ENCODE measurements around the gene FAAP100. TPM values are rescaled to one million over a fixed set of nuclear protein-coding genes. Genes with fewer than 3 reads are reported as not detected.

FAAP100 gene
- polyA plus RNA-seq, 1 of the 3 experiments (the other 2 are of a cell fraction): 18.9 TPM

DNA sequence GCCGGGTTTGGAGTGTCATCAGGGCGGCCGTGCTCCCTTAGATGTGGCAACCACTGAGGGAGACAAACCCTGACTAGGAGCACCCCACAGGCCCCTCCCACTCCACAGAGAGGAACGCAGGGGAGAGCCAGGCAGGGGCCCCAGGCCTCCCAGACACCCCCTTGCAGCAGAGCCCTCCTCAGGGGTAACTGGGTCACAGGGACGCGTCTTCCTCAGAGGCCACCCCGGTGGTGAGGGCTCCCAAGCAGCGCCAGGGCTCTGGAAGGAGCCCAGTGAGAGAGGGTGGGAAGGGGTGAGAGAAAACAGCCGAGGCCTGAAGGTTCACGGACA, 12.6 kb downstream of the FAAP100 start (continued):
- TF ChIP-seq REST (IDR thresholded peaks at IDR 0.05; ENCODE audit: low read depth, low read length): no peak
- no peak for TF ChIP-seq EZH2phosphoT487 (IDR thresholded peaks at IDR 0.05; ENCODE audit: borderline replicate concordance, low read depth)
- TF ChIP-seq MEF2A (IDR thresholded peaks at IDR 0.05; ENCODE audit: borderline replicate concordance, low read depth): no peak

DNA sequence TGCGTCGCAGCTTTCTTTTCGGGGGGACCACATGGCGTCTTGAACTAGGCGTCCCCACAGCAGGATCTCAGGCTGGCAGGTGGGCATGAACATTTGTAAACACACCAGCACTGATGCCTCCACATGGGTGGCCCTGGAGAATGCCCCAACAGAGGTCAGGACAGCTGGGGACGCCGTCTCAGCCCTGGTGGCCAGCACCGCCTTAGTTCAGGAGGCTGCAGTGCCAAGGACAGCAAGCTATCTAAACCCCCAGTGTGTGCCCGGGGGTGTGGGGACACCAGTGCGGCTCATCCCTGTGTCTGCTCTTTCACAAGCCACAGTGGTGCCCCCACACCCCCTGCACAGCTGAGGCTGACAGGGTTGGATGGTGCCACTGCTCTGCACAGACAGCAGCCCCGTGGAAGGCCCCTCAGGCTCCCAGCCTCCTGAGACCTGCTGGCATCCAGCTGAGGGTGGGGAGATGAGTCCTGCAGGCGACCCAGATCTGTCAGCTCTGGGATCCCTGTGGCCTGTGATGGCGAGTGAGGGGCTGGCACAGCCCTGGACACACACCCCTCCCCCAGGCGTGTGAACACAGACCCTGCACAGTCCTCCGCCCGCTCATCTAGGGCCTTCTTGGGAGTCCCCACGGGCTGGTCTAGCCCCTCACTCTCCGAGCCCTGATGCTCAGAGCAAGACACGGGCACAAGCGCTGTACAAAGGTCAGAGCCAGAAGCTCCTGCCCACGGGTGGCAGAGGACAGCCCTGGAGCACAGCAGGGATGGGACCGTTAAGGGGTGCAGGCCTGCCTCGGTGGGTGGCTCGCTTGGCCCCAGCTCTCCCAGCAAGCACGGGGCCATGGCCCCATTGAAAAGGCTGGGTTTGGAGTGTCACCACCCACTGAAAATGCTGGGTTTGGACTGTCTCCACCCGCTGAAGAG, 13.2 kb downstream of the FAAP100 start:
- Histone ChIP-seq H3K9me2 (no peaks in the 10 kb centered on the region), H4K20me1 (ENCODE audit: insufficient read depth) (peaks cover 9% of the 10 kb centered on the region; the same call in 1 of the 2 replicates), H3K9ac (no peak overlapping the region), H3F3A (replicated peaks; ENCODE audit: insufficient read depth) (peaks cover 11% of the 10 kb centered on the region), H3K27me3 (ENCODE audit: insufficient read depth) (no peaks in the 10 kb centered on the region), H3K4me1 (ENCODE audit: control insufficient read depth in 1 of 2, insufficient read depth in 2 of 2, low read depth in 1 of 2, low read length in 1 of 2) (peaks cover 0 to 30% of the 10 kb centered on the region in 2 experiments; a peak in 1 of 4 replicates), H3K79me2 (ENCODE audit: insufficient read depth) (no peaks in the 10 kb centered on the region), H3K4me3 (ENCODE audit: low read depth in 2 of 2, low read length in 1 of 2) (no peak overlapping the region), H3K4me2 (no peak overlapping the region), H3K9me3 (no peaks in the 10 kb centered on the region), H3K36me3 (replicated peaks in 1 of 2; ENCODE audit: control insufficient read depth in 1 of 2, insufficient read depth in 2 of 2, low read length in 1 of 2) (peaks cover 8 to 35% of the 10 kb centered on the region in 2 experiments), H3K27ac (ENCODE audit: low read depth in 2 of 2, low read length in 1 of 2) (no peak overlapping the region), H2AFZ (ENCODE audit: low read depth) (no peak overlapping the region)
- TF ChIP-seq, protein P1, sequence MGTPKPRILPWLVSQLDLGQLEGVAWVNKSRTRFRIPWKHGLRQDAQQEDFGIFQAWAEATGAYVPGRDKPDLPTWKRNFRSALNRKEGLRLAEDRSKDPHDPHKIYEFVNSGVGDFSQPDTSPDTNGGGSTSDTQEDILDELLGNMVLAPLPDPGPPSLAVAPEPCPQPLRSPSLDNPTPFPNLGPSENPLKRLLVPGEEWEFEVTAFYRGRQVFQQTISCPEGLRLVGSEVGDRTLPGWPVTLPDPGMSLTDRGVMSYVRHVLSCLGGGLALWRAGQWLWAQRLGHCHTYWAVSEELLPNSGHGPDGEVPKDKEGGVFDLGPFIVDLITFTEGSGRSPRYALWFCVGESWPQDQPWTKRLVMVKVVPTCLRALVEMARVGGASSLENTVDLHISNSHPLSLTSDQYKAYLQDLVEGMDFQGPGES (IDR thresholded peaks at IDR 0.05; ENCODE audit: low read depth, low read length): no peak
- TF ChIP-seq ELF1 (IDR thresholded peaks at IDR 0.05) (no peak), GATA2 (CRISPR knock-in tag; IDR thresholded peaks at IDR 0.05) (no peak), CHD2 (IDR thresholded peaks at IDR 0.05; ENCODE audit: low read length, partially characterized antibody) (no peak), RAD21 (IDR thresholded peaks at IDR 0.05; ENCODE audit: low read length) (no peak), POLR2AphosphoS5 (IDR thresholded peaks at IDR 0.05; ENCODE audit: low read depth, low read length) (no peak)
- CTCF ChIA-PET: interaction anchor here (0.7 to 4.2 kb wide), 15 partner anchors 13 to 285 kb away, joined by 3 to 39 read pairs (median 7); partner anchors contain the start of genes ACTG1 and FAAP100
- DNase-seq: no peak
- POLR2A ChIA-PET: interaction anchor here (0.7 to 1.1 kb wide), 3 partner anchors 26 to 32 kb away, joined by 3 to 4 read pairs (median 3); partner anchors contain the start of gene ACTG1
- WGBS (ENCODE audit: low lambda C conversion rate): 83% methylated on average over 24 of the region's 26 CpGs
